ENCODE measurements around the gene MPL. TPM values are rescaled to one million over a fixed set of nuclear protein-coding genes. Genes with fewer than 3 reads are reported as not detected.

Gene MPL
- total RNA-seq, 1 experiment from 2014 or later = not detected

DNA sequence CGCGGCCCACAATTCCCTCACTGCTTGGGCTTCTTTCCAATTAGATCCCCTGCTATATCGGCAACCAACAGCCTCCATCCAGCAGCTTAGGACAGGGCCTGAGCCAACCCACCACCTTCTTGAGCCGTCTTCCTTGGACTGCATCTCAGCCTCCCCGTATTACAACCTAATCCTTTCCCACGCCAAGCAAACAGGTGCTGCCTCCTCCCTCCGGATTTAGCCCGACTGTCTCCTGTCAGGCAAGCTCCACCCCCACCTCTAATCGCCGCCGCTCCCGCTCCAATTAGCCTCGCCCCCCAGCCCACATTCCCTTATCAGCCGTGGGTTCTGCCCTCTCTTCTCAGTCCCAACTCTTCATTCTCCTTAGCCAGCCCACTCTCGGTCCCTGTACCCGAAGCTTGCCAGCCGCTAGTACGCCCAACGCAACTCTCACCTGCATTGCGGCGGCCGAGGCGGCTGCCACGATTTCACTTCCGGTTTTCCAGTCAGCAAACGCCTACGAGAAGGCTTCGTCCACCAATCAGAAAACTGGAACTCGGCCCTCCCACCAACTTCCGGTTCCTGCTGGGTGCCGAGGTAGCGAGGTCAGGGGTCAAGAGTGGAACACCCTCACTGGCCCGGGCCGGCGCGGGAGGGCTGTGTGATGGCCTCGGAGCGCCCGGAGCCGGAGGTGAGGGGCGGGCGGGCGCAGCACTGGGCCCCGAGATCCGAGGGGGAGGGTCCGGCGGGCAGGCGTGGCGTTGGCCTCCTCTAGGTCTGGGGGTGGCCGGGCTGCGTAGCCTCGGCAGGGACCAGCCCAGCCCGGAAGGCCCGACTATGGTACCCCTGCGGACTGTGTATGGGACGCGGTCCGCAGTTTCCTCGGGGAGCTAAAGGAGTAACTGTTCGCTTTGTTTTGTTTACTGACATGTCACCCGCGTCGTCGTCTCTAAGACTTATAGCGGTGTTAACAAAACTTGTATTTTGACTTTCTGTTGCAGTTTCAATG lies 52.0 kb downstream of the MPL start, which contains the start of the genes MED8 and SZT2 (continued):
- TF ChIP-seq, protein P1, sequence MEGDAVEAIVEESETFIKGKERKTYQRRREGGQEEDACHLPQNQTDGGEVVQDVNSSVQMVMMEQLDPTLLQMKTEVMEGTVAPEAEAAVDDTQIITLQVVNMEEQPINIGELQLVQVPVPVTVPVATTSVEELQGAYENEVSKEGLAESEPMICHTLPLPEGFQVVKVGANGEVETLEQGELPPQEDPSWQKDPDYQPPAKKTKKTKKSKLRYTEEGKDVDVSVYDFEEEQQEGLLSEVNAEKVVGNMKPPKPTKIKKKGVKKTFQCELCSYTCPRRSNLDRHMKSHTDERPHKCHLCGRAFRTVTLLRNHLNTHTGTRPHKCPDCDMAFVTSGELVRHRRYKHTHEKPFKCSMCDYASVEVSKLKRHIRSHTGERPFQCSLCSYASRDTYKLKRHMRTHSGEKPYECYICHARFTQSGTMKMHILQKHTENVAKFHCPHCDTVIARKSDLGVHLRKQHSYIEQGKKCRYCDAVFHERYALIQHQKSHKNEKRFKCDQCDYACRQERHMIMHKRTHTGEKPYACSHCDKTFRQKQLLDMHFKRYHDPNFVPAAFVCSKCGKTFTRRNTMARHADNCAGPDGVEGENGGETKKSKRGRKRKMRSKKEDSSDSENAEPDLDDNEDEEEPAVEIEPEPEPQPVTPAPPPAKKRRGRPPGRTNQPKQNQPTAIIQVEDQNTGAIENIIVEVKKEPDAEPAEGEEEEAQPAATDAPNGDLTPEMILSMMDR (IDR thresholded peaks at IDR 0.05 in 2 of 3, conservative IDR thresholded peaks at IDR 0.05 in 1 of 3; ENCODE audit: borderline replicate concordance in 1 of 3, insufficient read depth in 1 of 3, low read depth in 2 of 3, low read length in 2 of 3) = no peak
- peak; percentile 68 for TF ChIP-seq POLR2A (IDR thresholded peaks at IDR 0.05; ENCODE audit: borderline replicate concordance, extremely low read depth, insufficient read depth, insufficient read length)
- peak; percentile 48 for TF ChIP-seq YY1 (IDR thresholded peaks at IDR 0.05; ENCODE audit: extremely low read depth, insufficient replicate concordance, low read depth, low read length)

DNA sequence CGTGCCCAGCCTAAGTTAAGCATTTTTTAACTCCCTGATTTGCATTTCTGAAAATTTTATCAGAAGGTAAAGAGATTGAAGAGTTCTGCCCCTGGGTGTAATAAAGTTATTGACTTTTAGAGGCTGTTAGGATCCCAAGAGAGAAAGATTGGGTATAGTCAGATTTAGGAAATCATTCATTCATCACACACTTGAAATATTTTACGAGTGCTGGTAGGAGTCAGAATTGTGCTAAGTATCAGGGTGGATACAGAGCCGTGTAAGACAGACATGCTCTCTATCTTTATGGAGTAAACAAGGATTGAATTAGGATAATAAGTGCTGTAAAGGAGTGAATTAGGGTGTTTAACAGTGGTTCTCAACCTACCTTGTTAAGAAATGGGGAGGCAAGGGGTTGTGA lies 55.1 kb downstream of the MPL start:
- POLR2A ChIA-PET = no interaction called here
- Histone ChIP-seq H3K4me3 (replicated peaks in 1 of 2; ENCODE audit: low read depth in 1 of 2, low read length in 2 of 2) (no peak overlapping the region), H3K9ac (ENCODE audit: low read length) (no peak overlapping the region), H3K27me3 (ENCODE audit: insufficient read depth, low read length) (no peaks in the 10 kb centered on the region), H3K4me1 (ENCODE audit: control insufficient read depth in 1 of 2, insufficient read depth in 2 of 2, low read length in 2 of 2) (peaks cover 3 to 16% of the 10 kb centered on the region in 2 experiments; a peak in 3 of 4 replicates), H3K9me2 (ENCODE audit: insufficient read depth) (no peaks in the 10 kb centered on the region), H3K9me3 (ENCODE audit: control insufficient read depth in 1 of 2, insufficient read depth in 1 of 2, low read depth in 1 of 2, low read length in 2 of 2) (no peaks in the 10 kb centered on the region), H2AFZ (ENCODE audit: low read depth, low read length, poor library complexity, severe bottlenecking) (no peak overlapping the region), H3K4me2 (ENCODE audit: low read length) (no peak overlapping the region), H4K20me1 (ENCODE audit: insufficient read depth) (no peaks in the 10 kb centered on the region), H3K27ac (ENCODE audit: low read depth, low read length) (no peak overlapping the region), H3K36me3 (ENCODE audit: control insufficient read depth in 1 of 2, insufficient read depth in 2 of 2, low read length in 2 of 2) (no peaks in the 10 kb centered on the region; a peak in 1 of 4 replicates), H3K79me2 (ENCODE audit: insufficient read depth, low read length) (peaks cover 29% of the 10 kb centered on the region)
- intact Hi-C loops (cut with micrococcal nuclease) = no loop called here
- no TSS peak for BruUV-seq (replicated peaks)
- DNase-seq (ENCODE audit: low read depth, low spot score) (no peak), ATAC-seq (no peak)
- TF ChIP-seq YY1 (IDR thresholded peaks at IDR 0.05; ENCODE audit: extremely low read depth, insufficient replicate concordance, low read depth, low read length) = no peak
- TF ChIP-seq, protein P2, sequence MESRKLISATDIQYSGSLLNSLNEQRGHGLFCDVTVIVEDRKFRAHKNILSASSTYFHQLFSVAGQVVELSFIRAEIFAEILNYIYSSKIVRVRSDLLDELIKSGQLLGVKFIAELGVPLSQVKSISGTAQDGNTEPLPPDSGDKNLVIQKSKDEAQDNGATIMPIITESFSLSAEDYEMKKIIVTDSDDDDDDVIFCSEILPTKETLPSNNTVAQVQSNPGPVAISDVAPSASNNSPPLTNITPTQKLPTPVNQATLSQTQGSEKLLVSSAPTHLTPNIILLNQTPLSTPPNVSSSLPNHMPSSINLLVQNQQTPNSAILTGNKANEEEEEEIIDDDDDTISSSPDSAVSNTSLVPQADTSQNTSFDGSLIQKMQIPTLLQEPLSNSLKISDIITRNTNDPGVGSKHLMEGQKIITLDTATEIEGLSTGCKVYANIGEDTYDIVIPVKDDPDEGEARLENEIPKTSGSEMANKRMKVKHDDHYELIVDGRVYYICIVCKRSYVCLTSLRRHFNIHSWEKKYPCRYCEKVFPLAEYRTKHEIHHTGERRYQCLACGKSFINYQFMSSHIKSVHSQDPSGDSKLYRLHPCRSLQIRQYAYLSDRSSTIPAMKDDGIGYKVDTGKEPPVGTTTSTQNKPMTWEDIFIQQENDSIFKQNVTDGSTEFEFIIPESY (IDR thresholded peaks at IDR 0.05; ENCODE audit: extremely low read depth, insufficient replicate concordance, low read length) = no peak
- no peak for TF ChIP-seq JUND (IDR thresholded peaks at IDR 0.05)
- no peak for TF ChIP-seq EZH2phosphoT487 (IDR thresholded peaks at IDR 0.05; ENCODE audit: borderline replicate concordance)
- TF ChIP-seq ZFX (IDR thresholded peaks at IDR 0.05) = no peak
- TF ChIP-seq CBX3 (IDR thresholded peaks at IDR 0.05; ENCODE audit: low read depth) = no peak
- TF ChIP-seq TCF7L2 (IDR thresholded peaks at IDR 0.05; ENCODE audit: borderline replicate concordance, extremely low read depth, insufficient read depth, insufficient read length) = no peak
- TF ChIP-seq SIN3A (IDR thresholded peaks at IDR 0.05; ENCODE audit: low read depth) = no peak
- TF ChIP-seq, protein P1 (IDR thresholded peaks at IDR 0.05 in 2 of 3, conservative IDR thresholded peaks at IDR 0.05 in 1 of 3; ENCODE audit: borderline replicate concordance in 1 of 3, insufficient read depth in 1 of 3, low read depth in 2 of 3, low read length in 2 of 3) = no peak
- TF ChIP-seq, protein P3, sequence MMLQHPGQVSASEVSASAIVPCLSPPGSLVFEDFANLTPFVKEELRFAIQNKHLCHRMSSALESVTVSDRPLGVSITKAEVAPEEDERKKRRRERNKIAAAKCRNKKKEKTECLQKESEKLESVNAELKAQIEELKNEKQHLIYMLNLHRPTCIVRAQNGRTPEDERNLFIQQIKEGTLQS (IDR thresholded peaks at IDR 0.05) = no peak
- TF ChIP-seq FOSL1 (IDR thresholded peaks at IDR 0.05; ENCODE audit: low read depth) = no peak
- TF ChIP-seq ZNF274 (IDR thresholded peaks at IDR 0.05; ENCODE audit: low read depth, low read length) = no peak
- TF ChIP-seq POLR2A (IDR thresholded peaks at IDR 0.05; ENCODE audit: borderline replicate concordance, extremely low read depth, insufficient read depth, insufficient read length) = no peak
- no peak for TF ChIP-seq SRF (IDR thresholded peaks at IDR 0.05; ENCODE audit: low read depth)
- TF ChIP-seq ELF1 (IDR thresholded peaks at IDR 0.05; ENCODE audit: borderline replicate concordance, low read depth) = no peak
- CTCF ChIA-PET = no interaction called here
- RAD21 ChIA-PET (ENCODE audit: low non-redundant PET in 1 of 2, low total read pairs in 2 of 2, uncharacterized antibody in 2 of 2, unreplicated experiment in 2 of 2) = interaction anchor here in 1 of 2 experiments (0.7 kb wide), 1 partner anchor 24 kb away, joined by 3 read pairs; no protein-coding TSS in a partner anchor
